Neuronal stem cell (in vitro differentiated cells): Measurements from ENCODE around the gene SNAI3.
"Not testable (repeated sequence)": the region's sequence is repeated elsewhere in the genome, so short reads cannot be mapped to it uniquely, and the experiment has no call there.

Source experiments
- DNase-seq: peaks from one replicate; pipeline ENCODE4 v3.0.0-alpha.2; 2013; ENCODE audit warnings: low spot score
- H2AFZ ChIP-seq: one replicate; pipeline ENCODE4 v1.6.1; 2013; ENCODE audit warnings: mild to moderate bottlenecking, low read length, inconsistent platforms
- H2AK5ac ChIP-seq: 2 replicates; pipeline ENCODE4 v1.6.1; 2013; ENCODE audit warnings: low read depth, mild to moderate bottlenecking, inconsistent platforms, low read length, moderate library complexity, mixed read lengths
- H2BK120ac ChIP-seq: 2 replicates; pipeline ENCODE4 v1.6.1; 2013; ENCODE audit warnings: low read depth, mild to moderate bottlenecking, inconsistent platforms, low read length, moderate library complexity, mixed read lengths
- H2BK12ac ChIP-seq: one replicate; pipeline ENCODE4 v1.6.1; 2013; ENCODE audit warnings: low read length, inconsistent platforms
- H2BK15ac ChIP-seq: 2 replicates; pipeline ENCODE4 v1.6.1; 2013; ENCODE audit warnings: mild to moderate bottlenecking, low read length, inconsistent platforms, mixed read lengths
- H2BK5ac ChIP-seq: one replicate; pipeline ENCODE4 v1.6.1; 2013; ENCODE audit warnings: inconsistent platforms, mild to moderate bottlenecking, low read length, moderate library complexity
- H3K14ac ChIP-seq: one replicate; pipeline ENCODE4 v1.6.1; 2013; ENCODE audit warnings: low read length, inconsistent platforms
- H3K18ac ChIP-seq: 2 replicates; pipeline ENCODE4 v1.6.1; 2013; ENCODE audit warnings: low read length, inconsistent platforms
- H3K23ac ChIP-seq: 2 replicates; pipeline ENCODE4 v1.6.1; 2013; ENCODE audit warnings: low read depth, mild to moderate bottlenecking, mixed read lengths, low read length, inconsistent platforms; ENCODE audit not compliant: poor library complexity
- H3K27ac ChIP-seq: replicated peaks from 3 replicates; pipeline ENCODE4 v1.5.1; 2013; ENCODE audit warnings: low read length, inconsistent platforms
- H3K27me3 ChIP-seq, 3 experiments: 2 replicates each; pipeline ENCODE4 v1.6.1; 2013; ENCODE audit warnings: low read length in 3 of 3, mild to moderate bottlenecking in 2 of 3, inconsistent platforms in 1 of 3, low read depth in 1 of 3, mixed read lengths in 1 of 3, moderate library complexity in 1 of 3; ENCODE audit not compliant: control insufficient read depth in 3 of 3, insufficient read depth in 3 of 3
- H3K36me3 ChIP-seq, 2 donors: replicated peaks in 1 of 2; 2 replicates each; pipeline ENCODE4 v1.6.1; 2013; ENCODE audit warnings: low read length in 2 of 2; ENCODE audit not compliant: control insufficient read depth in 2 of 2, insufficient read depth in 2 of 2
- H3K4ac ChIP-seq: 2 replicates; pipeline ENCODE4 v1.6.1; 2013; ENCODE audit warnings: inconsistent platforms, mild to moderate bottlenecking, low read length, moderate library complexity
- H3K4me1 ChIP-seq, 2 donors: 1 replicate in 1 of 2; 2 replicates in 1 of 2; pipeline ENCODE4 v1.6.1; 2013; ENCODE audit warnings: low read length in 2 of 2, low read depth in 1 of 2; ENCODE audit not compliant: control insufficient read depth in 2 of 2, insufficient read depth in 1 of 2
- H3K4me2 ChIP-seq: one replicate; pipeline ENCODE4 v1.6.1; 2013; ENCODE audit warnings: mild to moderate bottlenecking, low read length, inconsistent platforms; ENCODE audit not compliant: insufficient read depth, poor library complexity, severe bottlenecking
- H3K4me3 ChIP-seq, 2 donors: 2 replicates each; pipeline ENCODE4 v1.5.1; 2013; ENCODE audit warnings: low read length in 2 of 2, mild to moderate bottlenecking in 2 of 2, inconsistent platforms in 1 of 2, moderate library complexity in 1 of 2
- H3K79me1 ChIP-seq: one replicate; pipeline ENCODE4 v1.6.1; 2013; ENCODE audit warnings: low read depth, mild to moderate bottlenecking, inconsistent platforms, low read length, moderate library complexity
- H3K9ac ChIP-seq: one replicate; pipeline ENCODE4 v1.6.1; 2013; ENCODE audit warnings: mild to moderate bottlenecking, low read depth, low read length, inconsistent platforms; ENCODE audit not compliant: poor library complexity
- H3K9me3 ChIP-seq, 2 donors: replicated peaks in 1 of 2; 2 replicates each; pipeline versions ENCODE3 to v1.6.1; 2013; ENCODE audit warnings: low read length in 2 of 2, mild to moderate bottlenecking in 2 of 2, inconsistent platforms in 1 of 2, low read depth in 1 of 2, mixed read lengths in 1 of 2, moderate library complexity in 1 of 2; ENCODE audit not compliant: control insufficient read depth in 2 of 2, insufficient read depth in 1 of 2
- H4K8ac ChIP-seq: one replicate; pipeline ENCODE4 v1.6.1; 2013; ENCODE audit warnings: low read depth, mild to moderate bottlenecking, inconsistent platforms, low read length, moderate library complexity
- H4K91ac ChIP-seq: one replicate; pipeline ENCODE4 v1.6.1; 2013; ENCODE audit warnings: low read length, low read depth, mild to moderate bottlenecking, inconsistent platforms; ENCODE audit not compliant: poor library complexity
- WGBS, 2 donors: extraction: QIAGEN DNeasy Blood & Tissue Kit; methylation state at CpG; one replicate each; pipeline ENCODE4 v1.1.7; 2013; ENCODE audit warnings: missing lambda C conversion rate in 2 of 2, mixed read lengths in 1 of 2; ENCODE audit not compliant: insufficient read length in 2 of 2, insufficient replicate concordance in 1 of 2; ENCODE audit errors: extremely low coverage in 2 of 2; 5-methylcytosine and 5-hydroxymethylcytosine counted together

SNAI3 gene

DNA sequence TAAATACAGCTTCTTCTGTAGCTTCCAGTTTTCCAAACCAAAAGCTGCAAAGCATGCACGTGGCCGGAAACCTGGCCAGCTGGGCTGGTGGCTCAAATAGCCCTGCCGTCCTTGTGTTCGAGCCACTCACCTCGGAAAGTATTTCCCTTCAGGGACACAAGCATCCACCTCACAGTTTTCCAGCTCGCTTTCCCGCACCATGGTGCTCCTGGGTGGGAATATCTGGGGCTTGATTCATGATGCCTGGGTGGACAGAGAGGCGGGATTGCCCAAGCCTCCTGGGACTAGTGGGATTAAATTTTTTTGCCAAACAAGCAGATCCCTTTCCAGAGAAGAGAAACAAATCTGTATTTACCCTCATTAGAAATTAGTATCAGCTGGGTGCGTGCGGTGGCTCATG, 16.3 kb downstream of the SNAI3 start:
- no peak overlapping the region for H3K23ac ChIP-seq
- H3K9me3 ChIP-seq, result no peaks in the 10 kb centered on the region
- WGBS, 2 donors, result no CpG with 5 or more reads among the region's 10 CpGs
- no peak overlapping the region for H3K4ac ChIP-seq
- no peak overlapping the region for H3K27ac ChIP-seq
- H3K4me1 ChIP-seq, result peaks cover 2 to 3% of the 10 kb centered on the region in 2 donors
- H2BK12ac ChIP-seq, result no peak overlapping the region
- peaks cover 2 to 15% of the 10 kb centered on the region in 2 donors for H3K36me3 ChIP-seq
- H3K14ac ChIP-seq, result no peak overlapping the region
- no peaks in the 10 kb centered on the region for H3K27me3 ChIP-seq
- no peak overlapping the region for H2AFZ ChIP-seq
- no peak for DNase-seq
- no peak overlapping the region for H4K91ac ChIP-seq
- no peak overlapping the region for H2BK120ac ChIP-seq
- H3K4me2 ChIP-seq, result no peak overlapping the region
- H2AK5ac ChIP-seq, result no peak overlapping the region
- no peak overlapping the region for H3K9ac ChIP-seq
- no peak overlapping the region for H3K18ac ChIP-seq
- H3K4me3 ChIP-seq, result no peak overlapping the region
- H2BK5ac ChIP-seq, result no peak overlapping the region
- peaks cover 3% of the 10 kb centered on the region for H3K79me1 ChIP-seq
- H2BK15ac ChIP-seq, result no peak overlapping the region
- no peak overlapping the region for H4K8ac ChIP-seq

DNA sequence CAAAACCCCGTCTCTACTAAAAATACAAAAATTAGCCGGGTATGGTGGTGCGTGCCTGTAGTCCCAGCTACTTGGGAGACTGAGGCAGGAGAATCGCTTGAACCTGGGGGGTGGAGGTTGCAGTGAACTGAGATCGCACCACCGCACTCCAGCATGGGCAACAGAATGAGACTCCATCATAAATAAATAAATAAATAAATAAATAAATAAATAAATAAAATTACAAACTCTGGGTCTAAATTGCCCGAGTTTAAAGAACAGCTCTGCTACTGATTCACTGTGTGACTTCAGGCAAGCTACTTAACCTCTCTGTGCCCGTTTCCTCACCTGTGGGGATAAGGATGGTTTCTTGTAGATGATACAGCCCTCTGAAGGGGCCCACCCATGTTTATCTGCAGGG, 16.8 kb downstream of the SNAI3 start:
- not testable (repeated sequence) for H2AK5ac ChIP-seq, H3K23ac ChIP-seq, H2BK15ac ChIP-seq, H3K9me3 ChIP-seq, H3K18ac ChIP-seq, H3K27me3 ChIP-seq, H3K4me3 ChIP-seq, DNase-seq, H2BK120ac ChIP-seq, H2BK12ac ChIP-seq, H3K4ac ChIP-seq, H2BK5ac ChIP-seq, H3K4me1 ChIP-seq, H3K14ac ChIP-seq, H3K27ac ChIP-seq, H4K91ac ChIP-seq, H3K79me1 ChIP-seq, H3K4me2 ChIP-seq, H2AFZ ChIP-seq, H3K9ac ChIP-seq, H4K8ac ChIP-seq
- WGBS, 2 donors, result no CpG with 5 or more reads among the region's 8 CpGs
- peaks cover 2 to 19% of the 10 kb centered on the region in 2 donors for H3K36me3 ChIP-seq

DNA sequence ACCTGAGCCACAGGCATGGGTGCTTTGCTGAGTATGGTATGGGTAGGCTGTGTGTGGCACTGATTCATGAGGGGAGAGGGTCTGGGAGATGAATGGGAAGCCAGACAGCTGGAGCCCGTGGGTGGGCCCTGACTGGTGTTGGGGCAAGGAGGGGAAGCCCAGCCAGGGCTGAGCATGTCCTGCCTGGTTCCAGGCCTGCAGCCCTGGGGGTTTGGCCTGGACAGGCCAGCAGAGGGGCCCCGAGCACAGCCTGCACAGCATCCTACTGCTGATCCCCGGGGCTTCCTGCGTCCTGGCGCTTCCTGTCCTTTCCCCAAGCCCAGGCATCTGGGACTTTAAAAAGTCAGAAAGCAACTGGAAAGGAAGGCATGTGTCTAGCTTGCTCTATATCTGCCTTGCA, 18.8 kb downstream of the SNAI3 start:
- WGBS, 2 donors, result no CpG with 5 or more reads among the region's 5 CpGs
- H4K91ac ChIP-seq, result no peak overlapping the region
- no peaks in the 10 kb centered on the region for H3K9me3 ChIP-seq
- peaks cover under 1 to 3% of the 10 kb centered on the region in 2 donors for H3K4me1 ChIP-seq
- peak overlapping the region; percentile 30 for H3K27ac ChIP-seq
- H2BK120ac ChIP-seq, result no peak overlapping the region
- peak overlapping the region; percentile 44 for H3K9ac ChIP-seq
- H3K23ac ChIP-seq, result peak overlapping the region; percentile 34
- no peak overlapping the region for H3K14ac ChIP-seq
- peaks cover 9% of the 10 kb centered on the region for H3K79me1 ChIP-seq
- no peak overlapping the region for H2BK12ac ChIP-seq
- H3K27me3 ChIP-seq, result no peaks in the 10 kb centered on the region
- no peak overlapping the region for H3K4me2 ChIP-seq
- no peak overlapping the region for H3K4me3 ChIP-seq
- no peak overlapping the region for H3K4ac ChIP-seq
- H3K36me3 ChIP-seq, result peaks cover 2 to 19% of the 10 kb centered on the region in 2 donors
- no peak overlapping the region for H2AFZ ChIP-seq
- H2BK15ac ChIP-seq, result no peak overlapping the region
- H2BK5ac ChIP-seq, result peak overlapping the region; percentile 90
- no peak overlapping the region for H2AK5ac ChIP-seq
- no peak overlapping the region for H4K8ac ChIP-seq
- no peak for DNase-seq
- no peak overlapping the region for H3K18ac ChIP-seq

DNA sequence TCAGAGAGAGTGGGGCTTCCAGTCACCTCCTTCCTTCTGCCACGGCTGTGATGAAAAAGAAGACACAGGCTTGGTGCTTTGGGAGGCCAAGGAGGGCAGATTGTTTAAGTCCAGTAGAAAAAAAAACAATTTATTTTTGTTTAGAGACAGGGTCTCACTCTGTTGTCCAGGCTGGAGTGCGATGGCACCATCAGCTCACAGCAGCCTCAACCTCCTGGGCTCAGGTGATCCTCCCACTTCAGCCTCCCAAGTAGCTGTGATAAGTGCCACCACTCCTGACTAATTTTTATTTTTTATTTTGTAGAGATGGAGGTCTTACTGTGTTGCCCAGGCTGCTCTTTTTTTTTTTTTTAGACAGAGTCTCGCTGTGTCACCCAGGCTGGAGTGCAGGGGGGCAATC, 20.7 kb downstream of the SNAI3 start:
- no CpG with 5 or more reads among the region's 3 CpGs for WGBS, 2 donors
- H3K4ac ChIP-seq, result no peak overlapping the region
- H3K79me1 ChIP-seq, result peaks cover 11% of the 10 kb centered on the region
- H2AK5ac ChIP-seq, result no peak overlapping the region
- no peak overlapping the region for H3K9ac ChIP-seq
- no peak overlapping the region for H3K4me3 ChIP-seq
- H3K14ac ChIP-seq, result no peak overlapping the region
- H3K36me3 ChIP-seq, result peaks cover 2 to 26% of the 10 kb centered on the region in 2 donors
- H4K8ac ChIP-seq, result no peak overlapping the region
- no peaks in the 10 kb centered on the region for H3K27me3 ChIP-seq
- no peaks in the 10 kb centered on the region for H3K9me3 ChIP-seq
- no peak overlapping the region for H2BK12ac ChIP-seq
- H4K91ac ChIP-seq, result no peak overlapping the region
- H3K23ac ChIP-seq, result no peak overlapping the region
- peaks cover 5 to 6% of the 10 kb centered on the region in 2 donors for H3K4me1 ChIP-seq
- H2BK5ac ChIP-seq, result no peak overlapping the region
- no peak overlapping the region for H3K18ac ChIP-seq
- no peak overlapping the region for H2AFZ ChIP-seq
- no peak overlapping the region for H3K4me2 ChIP-seq
- H2BK15ac ChIP-seq, result no peak overlapping the region
- no peak overlapping the region for H2BK120ac ChIP-seq
- no peak overlapping the region for H3K27ac ChIP-seq
- DNase-seq, result no peak
